OCI-LY7 (cell line): ENCODE measurements around the gene ARL15.

ENCODE experiments used
- CTCF ChIP-seq: fragments of 200-600 bp; sonication (generic); conservative IDR thresholded peaks from 2 replicates; pipeline ENCODE4 v1.5.1; 2014; ENCODE audit warnings: mild to moderate bottlenecking, antibody characterized with exemption, low read length, moderate library complexity, mixed read lengths
- EZH2phosphoT487 ChIP-seq: fragments of 200-600 bp; sonication (generic); IDR thresholded peaks from 2 replicates; pipeline ENCODE4 v1.6.1; 2018; ENCODE audit warnings: low read depth, borderline replicate concordance, mild to moderate bottlenecking, mixed run types, antibody characterized with exemption, low read length, moderate library complexity, mixed read lengths

- TF ChIP-seq CTCF (no peak), EZH2phosphoT487 (no peak)
Observed at GRCh38 chr5:53891159-53891558, 419.2 kb downstream of the ARL15 start.
